SK-N-MC (cell line): ENCODE data around the gene MEN1.

ENCODE experiments used
- DNase-seq: peaks from one replicate; pipeline ENCODE4 v3.0.0-alpha.2; 2011; ENCODE audit warnings: low read depth, low spot score
- H3K27ac ChIP-seq: fragments of 200-600 bp; sonication (generic); 2 replicates; pipeline ENCODE4 v1.5.1; 2016; ENCODE audit warnings: mixed run types
- H3K36me3 ChIP-seq: fragments of 200-600 bp; sonication (generic); 2 replicates; pipeline ENCODE4 v1.6.1; 2017; ENCODE audit warnings: antibody characterized with exemption, low read length, mixed read lengths; ENCODE audit not compliant: insufficient read depth
- H3K4me3 ChIP-seq: fragments of 200-600 bp; sonication (generic); 2 replicates; pipeline ENCODE4 v1.5.1; 2016
- H3K9ac ChIP-seq: fragments of 200-600 bp; sonication (generic); 2 replicates; pipeline ENCODE4 v1.8.0; 2017; ENCODE audit warnings: mixed run types, mixed read lengths; ENCODE audit not compliant: insufficient read length
- H3K9me3 ChIP-seq: fragments of 200-600 bp; sonication (generic); 2 replicates; pipeline ENCODE4 v1.6.1; 2017; ENCODE audit warnings: low read depth, mild to moderate bottlenecking, antibody characterized with exemption, low read length, moderate library complexity, mixed read lengths
- EZH2 ChIP-seq: fragments of 200-600 bp; sonication (generic); IDR thresholded peaks from one replicate; pipeline ENCODE4 v1.6.1; 2017; ENCODE audit warnings: antibody characterized with exemption
- FOXP2 ChIP-seq: optimal IDR thresholded peaks from 2 replicates; pipeline ENCODE3; 2011; ENCODE audit warnings: mild to moderate bottlenecking, moderate library complexity; ENCODE audit not compliant: insufficient read depth; ENCODE audit errors: extremely low read length, control extremely low read depth
- POLR2AphosphoS5 ChIP-seq: IDR thresholded peaks from 2 replicates; pipeline ENCODE4 v1.6.1; 2012; ENCODE audit warnings: mild to moderate bottlenecking, low read depth, low read length, borderline replicate concordance

Gene MEN1

GRCh38 chr11:64759722-64760719 is 50.3 kb downstream of the MEN1 start, which contains the start of gene PYGM:
Gene PYGM, minus strand, starts transcription at chr11:64759974. Its CDS starts 76 bp downstream, at chr11:64759898.
- Histone ChIP-seq H3K9ac (no peak within 1 kb of the TSS), H3K4me3 (no peak within 1 kb of the TSS), H3K36me3 (peaks cover 25% of the 10 kb centered on the region), H3K9me3 (no peaks in the 10 kb centered on the region), H3K27ac (peak within 1 kb of the TSS; percentile 34; the same call in 1 of the 2 replicates)
- TF ChIP-seq EZH2 (no peak), POLR2AphosphoS5 (no peak; the same call in 1 of the 2 replicates), FOXP2 (no peak)
- no peak for DNase-seq

GRCh38 chr11:64759131-64759721 is 51.1 kb downstream of the MEN1 start:
- no peak overlapping the region for H3K27ac ChIP-seq
- no peak overlapping the region for H3K4me3 ChIP-seq
- H3K36me3 ChIP-seq = peaks cover 18% of the 10 kb centered on the region
- no peak overlapping the region for H3K9ac ChIP-seq
- H3K9me3 ChIP-seq = no peaks in the 10 kb centered on the region
- DNase-seq = no peak
- TF ChIP-seq EZH2 (no peak), FOXP2 (no peak), POLR2AphosphoS5 (no peak)

GRCh38 chr11:64758330-64759079 is 51.8 kb downstream of the MEN1 start:
- Histone ChIP-seq H3K9ac (no peak overlapping the region), H3K36me3 (peaks cover 10% of the 10 kb centered on the region), H3K27ac (no peak overlapping the region), H3K9me3 (no peaks in the 10 kb centered on the region), H3K4me3 (no peak overlapping the region)
- no peak for DNase-seq
- TF ChIP-seq EZH2 = no peak

- Histone ChIP-seq H3K4me3 (no peak overlapping the region), H3K27ac (no peak overlapping the region), H3K9me3 (no peaks in the 10 kb centered on the region), H3K36me3 (peaks cover 3% of the 10 kb centered on the region), H3K9ac (no peak overlapping the region)
- TF ChIP-seq EZH2 (no peak), FOXP2 (no peak), POLR2AphosphoS5 (no peak)
- DNase-seq = no peak
Measured at GRCh38 chr11:64757549-64758329, 52.6 kb downstream of the MEN1 start.

- Histone ChIP-seq H3K9ac (no peak overlapping the region), H3K4me3 (no peak overlapping the region), H3K27ac (no peak overlapping the region), H3K9me3 (no peaks in the 10 kb centered on the region), H3K36me3 (no peaks in the 10 kb centered on the region)
- no peak for DNase-seq
- TF ChIP-seq POLR2AphosphoS5 (no peak), FOXP2 (no peak), EZH2 (no peak)
Measured at GRCh38 chr11:64755681-64756361, 54.5 kb downstream of the MEN1 start.

- TF ChIP-seq FOXP2 (no peak), EZH2 (no peak), POLR2AphosphoS5 (no peak)
- no peak overlapping the region for H3K9ac ChIP-seq
- no peaks in the 10 kb centered on the region for H3K9me3 ChIP-seq
- no peak for DNase-seq
- H3K36me3 ChIP-seq = no peaks in the 10 kb centered on the region
- H3K27ac ChIP-seq = no peak overlapping the region
- H3K4me3 ChIP-seq = no peak overlapping the region
Measured at GRCh38 chr11:64754919-64755662, 55.3 kb downstream of the MEN1 start.
